Fibroblast of pulmonary artery (primary cell): ENCODE data around the gene YARS1.

Experiments used
- DNase-seq: peaks from one replicate; pipeline ENCODE4 v3.0.0-alpha.2; 2010; ENCODE audit warnings: low read depth
- H3K4me3 ChIP-seq: replicated peaks from 2 replicates; pipeline ENCODE4 v1.5.1; 2011; ENCODE audit warnings: low read depth, mild to moderate bottlenecking, control low read depth, low read length, moderate library complexity
- CTCF ChIP-seq: IDR thresholded peaks from 2 replicates; pipeline ENCODE4 v1.5.1; 2011; ENCODE audit warnings: mild to moderate bottlenecking, control low read depth, low read length, inconsistent platforms; ENCODE audit errors: missing control alignments

Gene YARS1

GRCh38 chr1:32741413-32742198 is 75.6 kb downstream of the YARS1 start:
- DNase-seq, result no peak
- H3K4me3 ChIP-seq, result peak overlapping the region; percentile 57

GRCh38 chr1:32741059-32741412 is 76.1 kb downstream of the YARS1 start:
- no peak for DNase-seq
- H3K4me3 ChIP-seq, result peak overlapping the region; percentile 57
- TF ChIP-seq CTCF, result no peak

More at GRCh38 chr1:32741413-32742198, 75.6 kb downstream of the YARS1 start:
- TF ChIP-seq CTCF, result peak; percentile 6

- H3K4me3 ChIP-seq, result no peak overlapping the region
- no peak for DNase-seq
- TF ChIP-seq CTCF, result no peak
Measured at GRCh38 chr1:32736812-32737791, 80.1 kb downstream of the YARS1 start.

GRCh38 chr1:32733582-32734321 is 83.4 kb downstream of the YARS1 start:
- H3K4me3 ChIP-seq, result no peak overlapping the region
- TF ChIP-seq CTCF, result no peak
- DNase-seq, result no peak

GRCh38 chr1:32729254-32730046 is 87.7 kb downstream of the YARS1 start:
- TF ChIP-seq CTCF, result no peak
- no peak overlapping the region for H3K4me3 ChIP-seq
- no peak for DNase-seq

GRCh38 chr1:32728413-32729077 is 88.6 kb downstream of the YARS1 start:
- no peak for DNase-seq
- TF ChIP-seq CTCF, result no peak
- H3K4me3 ChIP-seq, result no peak overlapping the region
